PC-9 (cell line): ENCODE measurements around the gene NFKBIZ. TPM values are rescaled to one million over a fixed set of nuclear protein-coding genes. Genes with fewer than 3 reads are reported as not detected.

Source experiments
- BruUV-seq: library from RNA; stranded (reverse); fragments of 400-500 nt; replicated peaks from 2 replicates; lab custom pipeline; 2021; lab: Mats Ljungman, UMichigan
- CTCF ChIA-PET: fragments of 300-600 bp; sonication (Branson Sonifier 250); formaldehyde crosslinking; loops from one replicate; lab custom pipeline; 2022; ENCODE audit warnings: antibody characterized with exemption; lab: Charles Lee
- POLR2A ChIA-PET: fragments of 300-600 bp; sonication (Branson Sonifier 250); formaldehyde crosslinking; loops from one replicate; lab custom pipeline; 2022; ENCODE audit warnings: antibody characterized with exemption; ENCODE audit not compliant: unreplicated experiment; lab: Charles Lee
- DNase-seq, 2 experiments: peaks; one replicate each; pipeline versions ENCODE4 v3.0.0 to v3.0.0-alpha.2; 2015 to 2022; ENCODE audit warnings: mixed read lengths in 1 of 2
- H2AFZ ChIP-seq: fragments of 200-600 bp; sonication (generic); 2 replicates; pipeline ENCODE4 v1.8.1; 2017; ENCODE audit warnings: antibody characterized with exemption
- H3F3A ChIP-seq: fragments of 200-600 bp; sonication (generic); 2 replicates; pipeline ENCODE4 v1.8.1; 2017; ENCODE audit warnings: antibody characterized with exemption, mild to moderate bottlenecking, low read depth; ENCODE audit not compliant: insufficient read depth
- H3K27ac ChIP-seq: fragments of 200-600 bp; sonication (generic); 2 replicates; pipeline ENCODE4 v1.6.1; 2016; ENCODE audit warnings: mixed run types
- H3K27me3 ChIP-seq: fragments of 200-600 bp; sonication (generic); 2 replicates; pipeline ENCODE4 v1.6.1; 2016; ENCODE audit warnings: low read depth, mixed run types; ENCODE audit not compliant: insufficient read depth
- H3K36me3 ChIP-seq: fragments of 200-600 bp; sonication (generic); 2 replicates; pipeline ENCODE4 v1.6.1; 2016; ENCODE audit warnings: low read depth, mixed run types
- H3K4me1 ChIP-seq: fragments of 200-600 bp; sonication (generic); replicated peaks from 2 replicates; pipeline ENCODE4 v1.6.1; 2016; ENCODE audit warnings: mixed run types; ENCODE audit not compliant: insufficient read depth
- H3K4me2 ChIP-seq: fragments of 200-600 bp; sonication (generic); 2 replicates; pipeline ENCODE4 v1.6.1; 2017; ENCODE audit warnings: mixed run types
- H3K4me3 ChIP-seq: fragments of 200-600 bp; sonication (generic); 2 replicates; pipeline ENCODE4 v1.6.1; 2016; ENCODE audit warnings: mixed run types
- H3K79me2 ChIP-seq: fragments of 200-600 bp; sonication (generic); 2 replicates; pipeline ENCODE4 v1.6.1; 2017; ENCODE audit warnings: low read depth, mixed run types
- H3K9me2 ChIP-seq: fragments of 200-600 bp; sonication (generic); 2 replicates; pipeline ENCODE4 v1.8.1; 2017; ENCODE audit warnings: mild to moderate bottlenecking; ENCODE audit not compliant: insufficient read depth
- H3K9me3 ChIP-seq: fragments of 200-600 bp; sonication (generic); 2 replicates; pipeline ENCODE4 v1.8.1; 2016; ENCODE audit warnings: low read depth; ENCODE audit not compliant: insufficient read depth
- H4K20me1 ChIP-seq: fragments of 200-600 bp; sonication (generic); 2 replicates; pipeline ENCODE4 v1.8.1; 2017; ENCODE audit not compliant: insufficient read depth
- CTCF ChIP-seq: fragments of 200-600 bp; sonication (generic); conservative IDR thresholded peaks from 2 replicates; pipeline ENCODE4 v1.6.1; 2017; ENCODE audit warnings: mixed run types, antibody characterized with exemption, mild to moderate bottlenecking, moderate library complexity
- EZH2 ChIP-seq: fragments of 200-600 bp; sonication (generic); IDR thresholded peaks from 2 replicates; pipeline ENCODE4 v1.8.0; 2017; ENCODE audit warnings: antibody characterized with exemption, low read depth
- intact Hi-C: fragments of 100-400 bp; cut with micrococcal nuclease; formaldehyde crosslinking; loops from one replicate; pipeline ENCODE4 v1.10.0; 2022; ENCODE audit not compliant: unreplicated experiment
- total RNA-seq: library from RNA; stranded (reverse); gene quantifications from 2 replicates; pipeline ENCODE4 v1.2.3, GENCODE V29; 2021

Gene NFKBIZ
- total RNA-seq, 1 experiment from 2014 or later, result 44.9 TPM

GRCh38 chr3:101876142-101876541 lies 26.8 kb downstream of the NFKBIZ start:
- CTCF ChIA-PET, result no interaction called here
- H3K4me3 ChIP-seq, result no peak overlapping the region
- DNase-seq, result no peak
- H2AFZ ChIP-seq, result no peak overlapping the region
- H3K9me3 ChIP-seq, result no peaks in the 10 kb centered on the region; the same call in 1 of the 2 replicates
- POLR2A ChIA-PET, result interaction anchor here (0.7 kb wide), 1 partner anchor 26 kb away, joined by 5 read pairs; no protein-coding TSS in a partner anchor
- no peak overlapping the region for H3K4me2 ChIP-seq
- H4K20me1 ChIP-seq, result no peaks in the 10 kb centered on the region
- no peaks in the 10 kb centered on the region for H3K4me1 ChIP-seq
- no peak overlapping the region for H3K27ac ChIP-seq
- H3F3A ChIP-seq, result no peaks in the 10 kb centered on the region
- no TSS peak for BruUV-seq
- no peaks in the 10 kb centered on the region for H3K79me2 ChIP-seq
- no peaks in the 10 kb centered on the region for H3K36me3 ChIP-seq
- no peaks in the 10 kb centered on the region for H3K27me3 ChIP-seq
- H3K9me2 ChIP-seq, result peaks cover 5% of the 10 kb centered on the region; the same call in 1 of the 2 replicates
- intact Hi-C loops, result no loop called here
- no peak for TF ChIP-seq CTCF
- TF ChIP-seq EZH2, result no peak

GRCh38 chr3:101878589-101878988 lies 29.3 kb downstream of the NFKBIZ start:
- Histone ChIP-seq H3K79me2 (no peaks in the 10 kb centered on the region), H3K4me2 (no peak overlapping the region), H3K27ac (no peak overlapping the region), H3K9me2 (peaks cover 5% of the 10 kb centered on the region; the same call in 1 of the 2 replicates), H3K36me3 (no peaks in the 10 kb centered on the region), H3F3A (no peaks in the 10 kb centered on the region), H3K4me1 (no peaks in the 10 kb centered on the region), H3K9me3 (no peaks in the 10 kb centered on the region; the same call in 1 of the 2 replicates), H3K27me3 (no peaks in the 10 kb centered on the region), H4K20me1 (no peaks in the 10 kb centered on the region), H3K4me3 (no peak overlapping the region), H2AFZ (no peak overlapping the region)
- no peak for DNase-seq
- POLR2A ChIA-PET, result no interaction called here
- BruUV-seq, result no TSS peak
- intact Hi-C loops, result no loop called here
- CTCF ChIA-PET, result no interaction called here
- no peak for TF ChIP-seq EZH2
- TF ChIP-seq CTCF, result no peak

- Histone ChIP-seq H3K79me2 (no peaks in the 10 kb centered on the region), H3K36me3 (no peaks in the 10 kb centered on the region), H3K27me3 (no peaks in the 10 kb centered on the region), H2AFZ (no peak overlapping the region), H3K27ac (no peak overlapping the region), H3K9me3 (no peaks in the 10 kb centered on the region; the same call in 1 of the 2 replicates), H3K4me3 (no peak overlapping the region), H3K9me2 (peaks cover 5% of the 10 kb centered on the region; the same call in 1 of the 2 replicates), H3F3A (no peaks in the 10 kb centered on the region), H3K4me2 (no peak overlapping the region), H4K20me1 (no peaks in the 10 kb centered on the region), H3K4me1 (no peaks in the 10 kb centered on the region)
- ChIA-PET CTCF (no interaction called here), POLR2A (no interaction called here)
- BruUV-seq, result no TSS peak
- no peak for DNase-seq
- no peak for TF ChIP-seq CTCF
- no peak for TF ChIP-seq EZH2
- intact Hi-C loops, result no loop called here
These were observed 29.8 kb downstream of the NFKBIZ start for GRCh38 chr3:101879102-101879501.
